ENCODE results near the gene WDR75. TPM values are rescaled to one million over a fixed set of nuclear protein-coding genes. Genes with fewer than 3 reads are reported as not detected.

Gene WDR75
- polyA plus RNA-seq, 1 experiment, result 30.7 TPM

GRCh38 chr2:189501487-189501886, 60.2 kb downstream of the WDR75 start:
- ChIA-PET POLR2A (no interaction called here), CTCF (no interaction called here)
- no peak for DNase-seq (ENCODE audit: low read depth)
- Histone ChIP-seq H3K27me3 (ENCODE audit: control insufficient read depth, insufficient read depth, low read length) (peaks cover 3% of the 10 kb centered on the region), H3K36me3 (ENCODE audit: control insufficient read depth, insufficient read depth, low read length) (no peaks in the 10 kb centered on the region), H3K4me3 (ENCODE audit: low read depth, low read length) (no peak overlapping the region)
- no peak for TF ChIP-seq CTCF (IDR thresholded peaks at IDR 0.05; ENCODE audit: insufficient read depth, low read depth, low read length)

GRCh38 chr2:189502714-189503113, 61.4 kb downstream of the WDR75 start:
- Histone ChIP-seq H3K4me3 (ENCODE audit: low read depth, low read length) (no peak overlapping the region), H3K27me3 (ENCODE audit: control insufficient read depth, insufficient read depth, low read length) (peaks cover 2% of the 10 kb centered on the region; the same call in 1 of the 2 replicates), H3K36me3 (ENCODE audit: control insufficient read depth, insufficient read depth, low read length) (no peaks in the 10 kb centered on the region)
- DNase-seq (ENCODE audit: low read depth), result no peak
- TF ChIP-seq CTCF (IDR thresholded peaks at IDR 0.05; ENCODE audit: insufficient read depth, low read depth, low read length), result no peak
- ChIA-PET CTCF (interaction anchor here (1.5 kb wide), 1 partner anchor 9 kb away, joined by 3 read pairs; no protein-coding TSS in a partner anchor), POLR2A (no interaction called here)

GRCh38 chr2:189504238-189504637, 63.0 kb downstream of the WDR75 start:
- no peaks in the 10 kb centered on the region for H3K36me3 ChIP-seq (ENCODE audit: control insufficient read depth, insufficient read depth, low read length)
- CTCF ChIA-PET, result interaction anchor here (1.1 kb wide), 1 partner anchor 16 kb away, joined by 4 read pairs; no protein-coding TSS in a partner anchor
- no peak for DNase-seq (ENCODE audit: low read depth)
- TF ChIP-seq CTCF (IDR thresholded peaks at IDR 0.05; ENCODE audit: insufficient read depth, low read depth, low read length), result no peak
- H3K4me3 ChIP-seq (ENCODE audit: low read depth, low read length), result no peak overlapping the region
- H3K27me3 ChIP-seq (ENCODE audit: control insufficient read depth, insufficient read depth, low read length), result peaks cover 2% of the 10 kb centered on the region; the same call in 1 of the 2 replicates
- POLR2A ChIA-PET, result no interaction called here

GRCh38 chr2:189505492-189505891, 64.2 kb downstream of the WDR75 start:
- Histone ChIP-seq H3K36me3 (ENCODE audit: control insufficient read depth, insufficient read depth, low read length) (no peaks in the 10 kb centered on the region), H3K27me3 (ENCODE audit: control insufficient read depth, insufficient read depth, low read length) (peaks cover 2% of the 10 kb centered on the region; the same call in 1 of the 2 replicates)

GRCh38 chr2:189506514-189506976, 65.3 kb downstream of the WDR75 start:
- Histone ChIP-seq H3K4me3 (ENCODE audit: low read depth, low read length) (no peak overlapping the region), H3K27me3 (ENCODE audit: control insufficient read depth, insufficient read depth, low read length) (peaks cover 2% of the 10 kb centered on the region; the same call in 1 of the 2 replicates), H3K36me3 (ENCODE audit: control insufficient read depth, insufficient read depth, low read length) (no peaks in the 10 kb centered on the region)
- POLR2A ChIA-PET, result no interaction called here
- TF ChIP-seq CTCF (IDR thresholded peaks at IDR 0.05; ENCODE audit: insufficient read depth, low read depth, low read length), result no peak
- CTCF ChIA-PET, result interaction anchor here (0.6 to 1.1 kb wide), 3 partner anchors 9 to 36 kb away, joined by 3 read pairs; no protein-coding TSS in a partner anchor
- DNase-seq (ENCODE audit: low read depth), result no peak

More at GRCh38 chr2:189505492-189505891, 64.2 kb downstream of the WDR75 start:
- TF ChIP-seq CTCF (IDR thresholded peaks at IDR 0.05; ENCODE audit: insufficient read depth, low read depth, low read length), result no peak
- DNase-seq (ENCODE audit: low read depth), result no peak
- POLR2A ChIA-PET, result no interaction called here
- no peak overlapping the region for H3K4me3 ChIP-seq (ENCODE audit: low read depth, low read length)
- CTCF ChIA-PET, result no interaction called here

All from BJ (cell line).